Esophagus squamous epithelium (tissue), 4 donors: Measurements from ENCODE around the gene PLCB1.

Experiments
- POLR2A ChIP-seq, 4 donors: fragments of 450-650 bp; IDR thresholded peaks; one replicate each; pipeline ENCODE4 v1.6.1; 2017; ENCODE audit warnings: antibody characterized with exemption in 4 of 4, mild to moderate bottlenecking in 4 of 4, moderate library complexity in 3 of 4
- TF ChIP-seq, protein P1 (sequence below), 6 experiments: fragments of 450-650 bp in 4 of 6; fragments of 200-600 bp in 2 of 6; sonication (generic) in 2 of 6; IDR thresholded peaks; one replicate each; pipeline ENCODE4 v1.5.1; 2016 to 2019; ENCODE audit warnings: antibody characterized with exemption in 6 of 6, mild to moderate bottlenecking in 4 of 6, moderate library complexity in 4 of 6

DNA sequence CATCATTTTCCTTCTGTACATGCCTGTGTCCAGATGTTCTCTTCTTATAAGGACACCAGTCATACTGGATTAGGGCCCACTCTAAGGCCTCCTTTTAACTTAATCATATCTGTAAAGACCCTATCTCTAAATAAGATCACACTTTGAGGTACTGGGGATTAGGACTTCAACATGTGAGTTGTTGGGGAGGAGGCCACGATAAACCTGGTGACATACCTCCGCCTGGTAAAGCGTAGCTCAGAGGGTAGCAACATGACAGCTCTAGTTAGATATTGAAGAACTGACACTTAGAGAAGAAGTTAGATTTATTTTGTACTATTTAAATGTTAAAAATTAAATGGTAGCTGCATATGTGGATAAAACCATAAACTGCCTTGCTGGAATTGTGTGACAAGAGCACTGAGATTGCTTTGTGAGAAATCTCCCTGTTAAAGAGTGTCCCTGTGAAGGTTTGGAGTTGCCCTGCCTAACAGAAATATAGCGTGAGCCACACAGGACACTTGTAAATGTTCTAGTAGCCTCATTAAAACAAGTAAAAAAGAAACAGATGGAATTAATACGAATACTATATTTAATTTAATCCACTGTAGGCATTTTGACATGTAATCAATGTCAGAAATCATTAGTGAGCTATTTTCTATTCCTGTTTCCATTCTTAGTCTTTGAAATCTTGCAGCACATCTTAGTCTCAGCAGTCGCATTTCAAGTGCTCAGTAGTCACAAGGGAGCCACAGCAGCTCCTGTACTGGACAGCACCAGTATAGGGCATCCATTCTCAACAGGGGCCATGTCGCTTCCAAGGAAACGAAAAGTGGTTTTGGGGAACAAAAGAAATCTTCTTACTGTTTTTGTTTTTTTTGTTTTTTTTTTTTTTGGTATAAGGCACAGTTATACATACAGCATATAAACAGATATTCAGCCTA lies 13.4 kb downstream of the PLCB1 start:
- TF ChIP-seq, protein P1, sequence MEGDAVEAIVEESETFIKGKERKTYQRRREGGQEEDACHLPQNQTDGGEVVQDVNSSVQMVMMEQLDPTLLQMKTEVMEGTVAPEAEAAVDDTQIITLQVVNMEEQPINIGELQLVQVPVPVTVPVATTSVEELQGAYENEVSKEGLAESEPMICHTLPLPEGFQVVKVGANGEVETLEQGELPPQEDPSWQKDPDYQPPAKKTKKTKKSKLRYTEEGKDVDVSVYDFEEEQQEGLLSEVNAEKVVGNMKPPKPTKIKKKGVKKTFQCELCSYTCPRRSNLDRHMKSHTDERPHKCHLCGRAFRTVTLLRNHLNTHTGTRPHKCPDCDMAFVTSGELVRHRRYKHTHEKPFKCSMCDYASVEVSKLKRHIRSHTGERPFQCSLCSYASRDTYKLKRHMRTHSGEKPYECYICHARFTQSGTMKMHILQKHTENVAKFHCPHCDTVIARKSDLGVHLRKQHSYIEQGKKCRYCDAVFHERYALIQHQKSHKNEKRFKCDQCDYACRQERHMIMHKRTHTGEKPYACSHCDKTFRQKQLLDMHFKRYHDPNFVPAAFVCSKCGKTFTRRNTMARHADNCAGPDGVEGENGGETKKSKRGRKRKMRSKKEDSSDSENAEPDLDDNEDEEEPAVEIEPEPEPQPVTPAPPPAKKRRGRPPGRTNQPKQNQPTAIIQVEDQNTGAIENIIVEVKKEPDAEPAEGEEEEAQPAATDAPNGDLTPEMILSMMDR (IDR thresholded peaks at IDR 0.05), result no peak
- no peak for TF ChIP-seq POLR2A (IDR thresholded peaks at IDR 0.05)
